GM23338 (cell line): ENCODE data around the gene FUT8. TPM values are rescaled to one million over a fixed set of nuclear protein-coding genes. Genes with fewer than 3 reads are reported as not detected.

Source experiments
- ATAC-seq: fragments of 200-7000 bp; cut with Tn5 transposase; 3 replicates; pipeline ENCODE4 v1.9.1; 2020
- DNase-seq: peaks from one replicate; pipeline ENCODE4 v3.0.0-alpha.2; 2015; ENCODE audit warnings: low spot score
- H2AFZ ChIP-seq: fragments of 200-600 bp; sonication (generic); 2 replicates; pipeline ENCODE4 v1.8.0; 2016; ENCODE audit warnings: antibody characterized with exemption, mild to moderate bottlenecking, moderate library complexity
- H3F3A ChIP-seq: fragments of 200-600 bp; sonication (generic); replicated peaks from 2 replicates; pipeline ENCODE4 v1.8.0; 2017; ENCODE audit warnings: antibody characterized with exemption, mixed run types, low read depth
- H3K27ac ChIP-seq: fragments of 200-600 bp; sonication (generic); 2 replicates; pipeline ENCODE4 v1.6.1; 2016; ENCODE audit warnings: low read depth
- H3K27me3 ChIP-seq: fragments of 200-600 bp; sonication (generic); 2 replicates; pipeline ENCODE4 v1.8.0; 2016; ENCODE audit warnings: mild to moderate bottlenecking, mixed run types, moderate library complexity; ENCODE audit not compliant: insufficient read depth
- H3K36me3 ChIP-seq: fragments of 200-600 bp; sonication (generic); 2 replicates; pipeline ENCODE4 v1.8.0; 2016; ENCODE audit warnings: mild to moderate bottlenecking; ENCODE audit not compliant: insufficient read depth
- H3K4me1 ChIP-seq: fragments of 200-600 bp; sonication (generic); 2 replicates; pipeline ENCODE4 v1.8.0; 2016; ENCODE audit warnings: mild to moderate bottlenecking, moderate library complexity; ENCODE audit not compliant: insufficient read depth
- H3K4me2 ChIP-seq: fragments of 200-600 bp; sonication (generic); 2 replicates; pipeline ENCODE4 v1.7.1; 2017; ENCODE audit warnings: mixed run types
- H3K4me3 ChIP-seq: fragments of 200-600 bp; sonication (generic); 2 replicates; pipeline ENCODE4 v1.6.1; 2016; ENCODE audit warnings: mixed run types
- H3K79me2 ChIP-seq: fragments of 200-600 bp; sonication (generic); replicated peaks from 2 replicates; pipeline ENCODE4 v1.8.0; 2017; ENCODE audit warnings: mild to moderate bottlenecking; ENCODE audit not compliant: insufficient read depth
- H3K9me2 ChIP-seq: fragments of 200-600 bp; sonication (generic); 2 replicates; pipeline ENCODE4 v1.8.0; 2017; ENCODE audit not compliant: insufficient read depth
- H4K20me1 ChIP-seq: fragments of 200-600 bp; sonication (generic); replicated peaks from 2 replicates; pipeline ENCODE4 v1.8.0; 2017; ENCODE audit warnings: mild to moderate bottlenecking; ENCODE audit not compliant: insufficient read depth
- H3K27ac Mint-ChIP-seq: 2 replicates; pipeline ENCODE4 v1.8.0; 2020; ENCODE audit warnings: inconsistent platforms, mild to moderate bottlenecking, moderate library complexity, mixed read lengths
- H3K27me3 Mint-ChIP-seq: 3 replicates; pipeline ENCODE4 v1.8.0; 2022; ENCODE audit warnings: low read depth, mild to moderate bottlenecking, moderate library complexity, mixed read lengths, inconsistent platforms; ENCODE audit not compliant: insufficient read depth, poor library complexity
- H3K36me3 Mint-ChIP-seq: 3 replicates; pipeline ENCODE4 v1.8.0; 2021; ENCODE audit warnings: low read depth, mild to moderate bottlenecking, inconsistent platforms, moderate library complexity, mixed read lengths
- H3K4me1 Mint-ChIP-seq: 3 replicates; pipeline ENCODE4 v1.8.0; 2020; ENCODE audit warnings: mild to moderate bottlenecking, inconsistent platforms, mixed read lengths
- H3K4me3 Mint-ChIP-seq: 3 replicates; pipeline ENCODE4 v1.8.0; 2021; ENCODE audit warnings: moderate library complexity, mild to moderate bottlenecking, inconsistent platforms, mixed read lengths
- H3K9me3 Mint-ChIP-seq: 3 replicates; pipeline ENCODE4 v1.8.0; 2020; ENCODE audit warnings: moderate library complexity, mild to moderate bottlenecking, inconsistent platforms, mixed read lengths
- CREB1 ChIP-seq: fragments of 250-450 bp; sonication (Bioruptor Pico); IDR thresholded peaks from 2 replicates; pipeline ENCODE4 v1.5.0; 2020; ENCODE audit warnings: low read depth, mild to moderate bottlenecking, moderate library complexity
- CTCF ChIP-seq, 2 experiments: fragments of 200-600 bp in 1 of 2; sonication (generic) in 1 of 2; conservative IDR thresholded peaks; 2 replicates each; pipeline versions ENCODE4 v1.5.1 to v1.6.1; 2016 to 2017; ENCODE audit warnings: antibody characterized with exemption in 2 of 2, low read depth in 2 of 2, mild to moderate bottlenecking in 2 of 2, moderate library complexity in 1 of 2
- EZH2 ChIP-seq: fragments of 200-600 bp; sonication (generic); IDR thresholded peaks from one replicate; pipeline ENCODE4 v1.8.0; 2017; ENCODE audit warnings: antibody characterized with exemption, mild to moderate bottlenecking, low read depth; ENCODE audit not compliant: unreplicated experiment
- EZH2phosphoT487 ChIP-seq: fragments of 200-600 bp; sonication (generic); IDR thresholded peaks from one replicate; pipeline ENCODE4 v1.8.1; 2018; ENCODE audit warnings: antibody characterized with exemption; ENCODE audit not compliant: unreplicated experiment
- JUNB ChIP-seq: IDR thresholded peaks from one replicate; pipeline ENCODE4 v1.6.1; 2016; ENCODE audit warnings: antibody characterized with exemption; ENCODE audit not compliant: unreplicated experiment
- NANOG ChIP-seq: IDR thresholded peaks from 2 replicates; pipeline ENCODE4 v1.6.1; 2016; ENCODE audit warnings: antibody characterized with exemption, borderline replicate concordance
- POLR2AphosphoS5 ChIP-seq: IDR thresholded peaks from 2 replicates; pipeline ENCODE4 v1.6.1; 2016; ENCODE audit warnings: antibody characterized with exemption, low read depth
- REST ChIP-seq: IDR thresholded peaks from one replicate; pipeline ENCODE4 v1.6.1; 2018; ENCODE audit warnings: antibody characterized with exemption; ENCODE audit not compliant: unreplicated experiment
- STAT1 ChIP-seq: IDR thresholded peaks from one replicate; pipeline ENCODE4 v1.6.1; 2016; ENCODE audit warnings: antibody characterized with exemption; ENCODE audit not compliant: unreplicated experiment
- ZNF462 ChIP-seq: fragments of 250-450 bp; sonication (Bioruptor Pico); IDR thresholded peaks from 2 replicates; pipeline ENCODE4 v1.5.0; 2020; ENCODE audit warnings: mild to moderate bottlenecking, moderate library complexity
- polyA plus RNA-seq: library from polyadenylated mRNA; unstranded; fragments of >200 nt; fragmentation: Nextera tagmentation; extraction: Ambion mirVana; gene quantifications from 2 replicates; pipeline ENCODE4 v1.2.1, GENCODE V29; 2016
- total RNA-seq: library from RNA; depleted of rRNA; stranded (reverse); fragments of >200 nt; shearing (Covaris generic); gene quantifications from 2 replicates; pipeline ENCODE4 v1.2.3, GENCODE V29; 2014

Gene FUT8
- total and polyA plus RNA-seq, 2 experiments from 2014 or later: 8.2 to 23.2 TPM

- no peak for TF ChIP-seq STAT1
- no peak for TF ChIP-seq REST
- TF ChIP-seq EZH2phosphoT487: no peak
- no peak for TF ChIP-seq EZH2
- TF ChIP-seq NANOG: no peak
- TF ChIP-seq CREB1 (CRISPR knock-in tag): no peak
- no peak for TF ChIP-seq POLR2AphosphoS5
- no peak for TF ChIP-seq JUNB
These were observed 20.2 kb upstream of the FUT8 start (continued) for GRCh38 chr14:65392296-65392695.

GRCh38 chr14:65396082-65396910 lies 16.2 kb upstream of the FUT8 start:
- H3K4me1 Mint-ChIP-seq: no peaks in the 10 kb centered on the region
- no peaks in the 10 kb centered on the region for H3K79me2 ChIP-seq
- H3K27me3 Mint-ChIP-seq: peaks cover 3% of the 10 kb centered on the region
- DNase-seq (no peak), ATAC-seq (no peak)
- H3K4me3 ChIP-seq: no peak overlapping the region
- H3K36me3 Mint-ChIP-seq: peaks cover 25% of the 10 kb centered on the region
- no peaks in the 10 kb centered on the region for H3F3A ChIP-seq
- no peak overlapping the region for H2AFZ ChIP-seq
- no peak overlapping the region for H3K4me2 ChIP-seq
- H4K20me1 ChIP-seq: no peaks in the 10 kb centered on the region
- 0 out of 2 replicates have a peak, but pooled peaks cover 5% of the 10 kb centered on the region for H3K9me2 ChIP-seq
- TF ChIP-seq NANOG (no peak), CREB1 (CRISPR knock-in tag) (no peak), POLR2AphosphoS5 (no peak), EZH2 (no peak), ZNF462 (CRISPR knock-in tag) (no peak), CTCF (conservative IDR thresholded peaks at IDR 0.05; ENCODE audit: low read depth in 2 of 2) (no peak)
- peaks cover 7% of the 10 kb centered on the region; the same call in 1 of the 2 replicates for H3K36me3 ChIP-seq
- no peak overlapping the region for H3K4me3 Mint-ChIP-seq
- no peak overlapping the region for H3K27ac Mint-ChIP-seq
- no peaks in the 10 kb centered on the region for H3K27me3 ChIP-seq
- H3K27ac ChIP-seq: no peak overlapping the region
- peaks cover 39% of the 10 kb centered on the region for H3K9me3 Mint-ChIP-seq
- H3K4me1 ChIP-seq: no peaks in the 10 kb centered on the region
